ENCODE results near the gene NDFIP1.

GRCh38 chr5:142110046-142110531 lies 1.5 kb downstream of the NDFIP1 start:
- TF ChIP-seq TCF7L2 (IDR thresholded peaks at IDR 0.05; ENCODE audit: borderline replicate concordance, low read depth, low read length): no peak
- no peak for TF ChIP-seq BCL11A (tag by site-specific recombination; IDR thresholded peaks at IDR 0.05; ENCODE audit: low read depth)
- no peak for TF ChIP-seq ZNF76 (tag by site-specific recombination; IDR thresholded peaks at IDR 0.05; ENCODE audit: borderline replicate concordance, low read depth)
- TF ChIP-seq, protein P1, sequence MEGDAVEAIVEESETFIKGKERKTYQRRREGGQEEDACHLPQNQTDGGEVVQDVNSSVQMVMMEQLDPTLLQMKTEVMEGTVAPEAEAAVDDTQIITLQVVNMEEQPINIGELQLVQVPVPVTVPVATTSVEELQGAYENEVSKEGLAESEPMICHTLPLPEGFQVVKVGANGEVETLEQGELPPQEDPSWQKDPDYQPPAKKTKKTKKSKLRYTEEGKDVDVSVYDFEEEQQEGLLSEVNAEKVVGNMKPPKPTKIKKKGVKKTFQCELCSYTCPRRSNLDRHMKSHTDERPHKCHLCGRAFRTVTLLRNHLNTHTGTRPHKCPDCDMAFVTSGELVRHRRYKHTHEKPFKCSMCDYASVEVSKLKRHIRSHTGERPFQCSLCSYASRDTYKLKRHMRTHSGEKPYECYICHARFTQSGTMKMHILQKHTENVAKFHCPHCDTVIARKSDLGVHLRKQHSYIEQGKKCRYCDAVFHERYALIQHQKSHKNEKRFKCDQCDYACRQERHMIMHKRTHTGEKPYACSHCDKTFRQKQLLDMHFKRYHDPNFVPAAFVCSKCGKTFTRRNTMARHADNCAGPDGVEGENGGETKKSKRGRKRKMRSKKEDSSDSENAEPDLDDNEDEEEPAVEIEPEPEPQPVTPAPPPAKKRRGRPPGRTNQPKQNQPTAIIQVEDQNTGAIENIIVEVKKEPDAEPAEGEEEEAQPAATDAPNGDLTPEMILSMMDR (tag by site-specific recombination; IDR thresholded peaks at IDR 0.05): no peak
- TF ChIP-seq ZNF280D (tag by site-specific recombination; IDR thresholded peaks at IDR 0.05): no peak
- no peak for TF ChIP-seq ZNF48 (tag by site-specific recombination; IDR thresholded peaks at IDR 0.05)
- TF ChIP-seq ZNF2 (tag by site-specific recombination; IDR thresholded peaks at IDR 0.05): no peak

Measured in HEK293 (cell line).